RWPE2 (cell line): ENCODE measurements around the gene MATK.

Experiments
- ATAC-seq: fragments of 200-7000 bp; cut with Tn5 transposase; 3 replicates; pipeline ENCODE4 v1.9.1; 2021; ENCODE audit warnings: low read depth
- DNase-seq: peaks from one replicate; pipeline ENCODE4 v3.0.0-alpha.2; 2020; ENCODE audit warnings: low spot score
- H3K27ac ChIP-seq: fragments of 450-650 bp; 2 replicates; pipeline ENCODE4 v1.5.1; 2017; ENCODE audit warnings: mild to moderate bottlenecking; ENCODE audit not compliant: poor library complexity, severe bottlenecking
- H3K27me3 ChIP-seq: fragments of 250-450 bp; sonication (Bioruptor Pico); 2 replicates; pipeline ENCODE4 v1.5.1; 2021; ENCODE audit warnings: mild to moderate bottlenecking, moderate library complexity; ENCODE audit not compliant: insufficient read depth, poor library complexity, severe bottlenecking
- H3K36me3 ChIP-seq: fragments of 250-450 bp; sonication (Bioruptor Pico); 2 replicates; pipeline ENCODE4 v1.5.1; 2020; ENCODE audit warnings: low read depth, mild to moderate bottlenecking, moderate library complexity
- H3K4me1 ChIP-seq: fragments of 250-450 bp; sonication (Bioruptor Pico); 2 replicates; pipeline ENCODE4 v1.5.1; 2021; ENCODE audit warnings: mild to moderate bottlenecking, moderate library complexity; ENCODE audit not compliant: insufficient read depth, poor library complexity, severe bottlenecking
- H3K4me3 ChIP-seq: fragments of 250-450 bp; sonication (Bioruptor Pico); 2 replicates; pipeline ENCODE4 v1.5.1; 2021; ENCODE audit warnings: mild to moderate bottlenecking, moderate library complexity; ENCODE audit not compliant: severe bottlenecking
- H3K9me3 ChIP-seq: fragments of 250-450 bp; sonication (Bioruptor Pico); 2 replicates; pipeline ENCODE4 v1.5.1; 2021; ENCODE audit warnings: mild to moderate bottlenecking, moderate library complexity; ENCODE audit not compliant: severe bottlenecking
- CTCF ChIP-seq: fragments of 450-650 bp; IDR thresholded peaks from one replicate; pipeline ENCODE4 v1.5.1; 2017; ENCODE audit warnings: mild to moderate bottlenecking, moderate library complexity; ENCODE audit not compliant: poor library complexity, severe bottlenecking

The MATK gene

GRCh38 chr19:3804429-3804828 is 18.2 kb upstream of the MATK start:
- no peak for TF ChIP-seq CTCF
- no peaks in the 10 kb centered on the region for H3K4me1 ChIP-seq
- H3K4me3 ChIP-seq = no peak overlapping the region
- H3K27ac ChIP-seq = no peak overlapping the region
- no peaks in the 10 kb centered on the region for H3K9me3 ChIP-seq
- ATAC-seq = no peak
- no peaks in the 10 kb centered on the region for H3K36me3 ChIP-seq
- H3K27me3 ChIP-seq = peaks cover 21% of the 10 kb centered on the region
- DNase-seq = no peak

- H3K27ac ChIP-seq = no peak overlapping the region
- no peak for DNase-seq
- no peaks in the 10 kb centered on the region for H3K9me3 ChIP-seq
- H3K4me3 ChIP-seq = no peak overlapping the region
- no peaks in the 10 kb centered on the region for H3K4me1 ChIP-seq
- no peaks in the 10 kb centered on the region for H3K36me3 ChIP-seq
- no peak for TF ChIP-seq CTCF
- peaks cover 21% of the 10 kb centered on the region for H3K27me3 ChIP-seq
- no peak for ATAC-seq
Observed at GRCh38 chr19:3803986-3804385, 17.8 kb upstream of the MATK start.

GRCh38 chr19:3803114-3803888 is 17.1 kb upstream of the MATK start:
- Histone ChIP-seq H3K27me3 (peaks cover 21% of the 10 kb centered on the region), H3K4me1 (no peaks in the 10 kb centered on the region), H3K9me3 (no peaks in the 10 kb centered on the region), H3K36me3 (no peaks in the 10 kb centered on the region), H3K27ac (no peak overlapping the region), H3K4me3 (no peak overlapping the region)
- TF ChIP-seq CTCF = no peak
- no peak for ATAC-seq
- no peak for DNase-seq

GRCh38 chr19:3801412-3802096 is 15.4 kb upstream of the MATK start:
- peaks cover 21% of the 10 kb centered on the region for H3K27me3 ChIP-seq
- no peaks in the 10 kb centered on the region for H3K36me3 ChIP-seq
- ATAC-seq = peak; percentile 19; the same call in 1 of the 3 replicates
- no peak overlapping the region for H3K27ac ChIP-seq
- no peaks in the 10 kb centered on the region for H3K9me3 ChIP-seq
- no peaks in the 10 kb centered on the region for H3K4me1 ChIP-seq
- no peak for TF ChIP-seq CTCF
- no peak overlapping the region for H3K4me3 ChIP-seq
- DNase-seq = peak; percentile 52

GRCh38 chr19:3800996-3801395 is 14.8 kb upstream of the MATK start:
- Histone ChIP-seq H3K27me3 (peaks cover 21% of the 10 kb centered on the region), H3K4me3 (no peak overlapping the region)

More at GRCh38 chr19:3800996-3801395, 14.8 kb upstream of the MATK start:
- ATAC-seq (no peak), DNase-seq (no peak)
- no peak for TF ChIP-seq CTCF
- H3K27ac ChIP-seq = no peak overlapping the region
- H3K9me3 ChIP-seq = no peaks in the 10 kb centered on the region
- H3K4me1 ChIP-seq = no peaks in the 10 kb centered on the region
- H3K36me3 ChIP-seq = no peaks in the 10 kb centered on the region
